WTC11 (cell line): ENCODE measurements around the gene ALOX15B. TPM values are rescaled to one million over a fixed set of nuclear protein-coding genes. Genes with fewer than 3 reads are reported as not detected.

ENCODE experiments used
- ATAC-seq: fragments of 200-7000 bp; cut with Tn5 transposase; 2 replicates; pipeline ENCODE4 v1.10.0; 2021; ENCODE audit warnings: mild to moderate bottlenecking, moderate library complexity
- CTCF ChIA-PET: fragments of 300-600 bp; sonication (Branson Sonifier 250); formaldehyde crosslinking; loops from one replicate; lab custom pipeline; 2021; ENCODE audit warnings: antibody characterized with exemption; lab: Charles Lee
- POLR2A ChIA-PET: fragments of 350-600 bp; sonication (Branson Sonifier 250); formaldehyde crosslinking; loops from one replicate; lab custom pipeline; 2021; ENCODE audit warnings: antibody characterized with exemption; lab: Charles Lee
- DNase-seq: peaks from one replicate; pipeline ENCODE4 v3.0.0; 2021; ENCODE audit warnings: low spot score
- H3K27ac Mint-ChIP-seq: 2 replicates; pipeline ENCODE4 v1.8.0; 2021; ENCODE audit warnings: mixed read lengths
- H3K27me3 Mint-ChIP-seq: 2 replicates; pipeline ENCODE4 v1.8.0; 2021; ENCODE audit warnings: low read depth, mild to moderate bottlenecking, moderate library complexity, mixed read lengths
- H3K36me3 Mint-ChIP-seq: 2 replicates; pipeline ENCODE4 v1.8.0; 2021; ENCODE audit warnings: mixed read lengths
- H3K4me1 Mint-ChIP-seq: 2 replicates; pipeline ENCODE4 v1.8.0; 2022; ENCODE audit warnings: mixed read lengths
- H3K4me3 Mint-ChIP-seq: 2 replicates; pipeline ENCODE4 v1.8.0; 2021; ENCODE audit warnings: mild to moderate bottlenecking, moderate library complexity, mixed read lengths
- H3K9me3 Mint-ChIP-seq: 2 replicates; pipeline ENCODE4 v1.8.0; 2021; ENCODE audit warnings: mixed read lengths
- CREB1 ChIP-seq: sonication (generic); formaldehyde crosslinking; IDR thresholded peaks from 2 replicates; pipeline ENCODE4 v1.8.0; 2023; ENCODE audit warnings: mild to moderate bottlenecking, missing genetic modification reagents
- ETV6 ChIP-seq: sonication (generic); formaldehyde crosslinking; IDR thresholded peaks from 2 replicates; pipeline ENCODE4 v1.8.1; 2022; ENCODE audit warnings: mild to moderate bottlenecking, missing genetic modification reagents
- GABPB1 ChIP-seq: sonication (generic); formaldehyde crosslinking; IDR thresholded peaks from 2 replicates; pipeline ENCODE4 v1.8.1; 2023; ENCODE audit warnings: mild to moderate bottlenecking, missing genetic modification reagents
- HMGA2 ChIP-seq: fragments of 250-450 bp; sonication (Bioruptor Pico); IDR thresholded peaks from 2 replicates; pipeline ENCODE4 v1.4.0; 2021; ENCODE audit warnings: mild to moderate bottlenecking, moderate library complexity
- IRF2 ChIP-seq: sonication (generic); formaldehyde crosslinking; IDR thresholded peaks from 2 replicates; pipeline ENCODE4 v1.8.0; 2022; ENCODE audit warnings: low read depth, missing genetic modification reagents, borderline replicate concordance
- JUN ChIP-seq: sonication (generic); formaldehyde crosslinking; IDR thresholded peaks from 2 replicates; pipeline ENCODE4 v1.8.0; 2023; ENCODE audit warnings: mild to moderate bottlenecking, missing genetic modification reagents
- OVOL2 ChIP-seq: fragments of 250-450 bp; sonication (Bioruptor Pico); IDR thresholded peaks from 2 replicates; pipeline ENCODE4 v1.9.0; 2021; ENCODE audit warnings: mild to moderate bottlenecking, borderline replicate concordance
- PRRX2 ChIP-seq: fragments of 250-450 bp; sonication (Bioruptor Pico); IDR thresholded peaks from 2 replicates; pipeline ENCODE4 v1.8.0; 2021; ENCODE audit warnings: mild to moderate bottlenecking
- RELA ChIP-seq: sonication (generic); formaldehyde crosslinking; IDR thresholded peaks from 2 replicates; pipeline ENCODE4 v1.8.1; 2022; ENCODE audit warnings: missing genetic modification reagents, mild to moderate bottlenecking, borderline replicate concordance
- RORB ChIP-seq: fragments of 250-450 bp; sonication (Bioruptor Pico); IDR thresholded peaks from 2 replicates; pipeline ENCODE4 v1.9.0; 2021; ENCODE audit warnings: mild to moderate bottlenecking
- TCF7 ChIP-seq: sonication (generic); formaldehyde crosslinking; IDR thresholded peaks from 2 replicates; pipeline ENCODE4 v1.8.0; 2022; ENCODE audit warnings: mild to moderate bottlenecking, low read depth, missing genetic modification reagents, moderate library complexity
- TEAD1 ChIP-seq: sonication (generic); formaldehyde crosslinking; IDR thresholded peaks from 2 replicates; pipeline ENCODE4 v1.8.0; 2022; ENCODE audit warnings: mild to moderate bottlenecking, missing genetic modification reagents
- TP53 ChIP-seq: sonication (generic); formaldehyde crosslinking; IDR thresholded peaks from 2 replicates; pipeline ENCODE4 v1.8.1; 2023; ENCODE audit warnings: mild to moderate bottlenecking, missing genetic modification reagents
- ZNF121 ChIP-seq: sonication (generic); formaldehyde crosslinking; IDR thresholded peaks from 2 replicates; pipeline ENCODE4 v1.8.0; 2023; ENCODE audit warnings: missing genetic modification reagents
- ZNF232 ChIP-seq: sonication (generic); formaldehyde crosslinking; IDR thresholded peaks from 2 replicates; pipeline ENCODE4 v1.8.0; 2022; ENCODE audit warnings: mild to moderate bottlenecking, missing genetic modification reagents
- total RNA-seq: library from RNA; stranded (reverse); gene quantifications from 3 replicates; pipeline ENCODE4 v1.2.3, GENCODE V29; 2021
- TF ChIP-seq, protein P1 (sequence below): fragments of 250-450 bp; sonication (Bioruptor Pico); IDR thresholded peaks from 2 replicates; pipeline ENCODE4 v2.1.2; 2022; ENCODE audit warnings: mild to moderate bottlenecking, moderate library complexity
- TF ChIP-seq, protein P2 (sequence below): sonication (generic); formaldehyde crosslinking; IDR thresholded peaks from 2 replicates; pipeline ENCODE4 v1.8.0; 2022; ENCODE audit warnings: mild to moderate bottlenecking, missing genetic modification reagents
- TF ChIP-seq, protein P3 (sequence below): sonication (generic); formaldehyde crosslinking; IDR thresholded peaks from 2 replicates; pipeline ENCODE4 v1.8.0; 2023; ENCODE audit warnings: missing genetic modification reagents
- TF ChIP-seq, protein P4 (sequence below): sonication (generic); formaldehyde crosslinking; IDR thresholded peaks from 2 replicates; pipeline ENCODE4 v1.8.1; 2023; ENCODE audit warnings: mild to moderate bottlenecking, moderate library complexity, missing genetic modification reagents
- TF ChIP-seq, protein P5 (sequence below): fragments of 250-450 bp; sonication (Bioruptor Pico); conservative IDR thresholded peaks from 2 replicates; pipeline ENCODE4 v1.9.0; 2021; ENCODE audit warnings: mild to moderate bottlenecking
- TF ChIP-seq, protein P6 (sequence below): fragments of 250-450 bp; sonication (Bioruptor Pico); IDR thresholded peaks from 2 replicates; pipeline ENCODE4 v1.9.0; 2021; ENCODE audit warnings: mild to moderate bottlenecking

Gene ALOX15B
- total RNA-seq, 1 experiment from 2014 or later = 0.22 TPM

DNA sequence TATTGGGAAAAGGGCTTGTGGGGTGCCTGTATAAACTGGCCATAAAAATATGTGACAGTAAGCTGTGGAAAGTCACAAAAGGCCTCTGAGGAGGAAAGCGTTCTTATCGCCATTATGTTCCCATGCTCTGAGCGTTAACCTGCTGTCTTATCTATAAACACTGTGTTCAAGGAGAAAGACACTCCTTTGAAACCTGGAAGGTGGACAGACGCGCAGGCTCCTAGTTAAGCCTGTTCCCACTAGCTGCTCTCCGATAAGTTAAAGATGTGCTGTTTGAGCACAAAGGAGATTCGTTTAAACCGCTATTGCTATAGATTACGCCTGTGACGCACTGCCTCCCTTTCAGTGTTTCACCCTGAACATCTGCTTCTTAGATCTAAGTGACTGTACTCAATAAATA, 43.4 kb downstream of the ALOX15B start (continued):
- TF ChIP-seq, protein P1, sequence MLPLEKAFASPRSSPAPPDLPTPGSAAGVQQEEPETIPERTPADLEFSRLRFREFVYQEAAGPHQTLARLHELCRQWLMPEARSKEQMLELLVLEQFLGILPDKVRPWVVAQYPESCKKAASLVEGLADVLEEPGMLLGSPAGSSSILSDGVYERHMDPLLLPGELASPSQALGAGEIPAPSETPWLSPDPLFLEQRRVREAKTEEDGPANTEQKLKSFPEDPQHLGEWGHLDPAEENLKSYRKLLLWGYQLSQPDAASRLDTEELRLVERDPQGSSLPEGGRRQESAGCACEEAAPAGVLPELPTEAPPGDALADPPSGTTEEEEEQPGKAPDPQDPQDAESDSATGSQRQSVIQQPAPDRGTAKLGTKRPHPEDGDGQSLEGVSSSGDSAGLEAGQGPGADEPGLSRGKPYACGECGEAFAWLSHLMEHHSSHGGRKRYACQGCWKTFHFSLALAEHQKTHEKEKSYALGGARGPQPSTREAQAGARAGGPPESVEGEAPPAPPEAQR (CRISPR knock-in tag) = no peak
- TF ChIP-seq IRF2 (CRISPR knock-in tag) (no peak), RELA (CRISPR knock-in tag) (no peak), RORB (CRISPR knock-in tag) (no peak)

DNA sequence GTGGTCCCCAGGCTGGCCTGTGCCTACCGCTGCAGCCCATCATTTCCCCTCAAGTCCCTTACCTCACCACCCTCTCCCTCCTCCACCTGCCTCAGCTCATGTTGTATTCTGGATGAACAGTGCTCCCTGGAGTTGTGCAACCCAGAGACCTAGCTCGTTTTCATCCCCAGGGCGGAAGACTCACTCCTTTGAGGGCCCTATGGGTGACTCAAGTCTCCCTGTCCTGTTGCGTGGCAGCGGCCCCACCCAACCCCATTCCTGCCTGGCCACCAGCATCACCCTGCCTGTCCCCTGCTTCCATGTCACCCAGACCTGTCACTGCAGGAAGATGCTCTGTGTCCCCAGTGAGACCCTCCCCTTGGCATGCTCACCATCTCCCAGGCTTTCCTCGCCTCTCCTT, 45.4 kb downstream of the ALOX15B start:
- Mint-ChIP-seq H3K9me3 (no peaks in the 10 kb centered on the region), H3K27me3 (peaks cover 60% of the 10 kb centered on the region), H3K4me1 (peaks cover 13% of the 10 kb centered on the region), H3K36me3 (peaks cover 2% of the 10 kb centered on the region; the same call in 1 of the 2 replicates), H3K4me3 (no peak overlapping the region), H3K27ac (no peak overlapping the region)
- CTCF ChIA-PET = interaction anchor here (1.6 to 4.4 kb wide), 3 partner anchors 9 to 24 kb away, joined by 3 to 30 read pairs (median 8); no protein-coding TSS in a partner anchor
- DNase-seq (no peak), ATAC-seq (no peak)
- no peak for TF ChIP-seq PRRX2 (CRISPR knock-in tag)
- TF ChIP-seq IRF2 (CRISPR knock-in tag) = no peak
- no peak for TF ChIP-seq OVOL2
- no peak for TF ChIP-seq ETV6 (CRISPR knock-in tag)
- TF ChIP-seq, protein P2, sequence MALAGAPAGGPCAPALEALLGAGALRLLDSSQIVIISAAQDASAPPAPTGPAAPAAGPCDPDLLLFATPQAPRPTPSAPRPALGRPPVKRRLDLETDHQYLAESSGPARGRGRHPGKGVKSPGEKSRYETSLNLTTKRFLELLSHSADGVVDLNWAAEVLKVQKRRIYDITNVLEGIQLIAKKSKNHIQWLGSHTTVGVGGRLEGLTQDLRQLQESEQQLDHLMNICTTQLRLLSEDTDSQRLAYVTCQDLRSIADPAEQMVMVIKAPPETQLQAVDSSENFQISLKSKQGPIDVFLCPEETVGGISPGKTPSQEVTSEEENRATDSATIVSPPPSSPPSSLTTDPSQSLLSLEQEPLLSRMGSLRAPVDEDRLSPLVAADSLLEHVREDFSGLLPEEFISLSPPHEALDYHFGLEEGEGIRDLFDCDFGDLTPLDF = no peak
- no peak for TF ChIP-seq ZNF232
- TF ChIP-seq, protein P3, sequence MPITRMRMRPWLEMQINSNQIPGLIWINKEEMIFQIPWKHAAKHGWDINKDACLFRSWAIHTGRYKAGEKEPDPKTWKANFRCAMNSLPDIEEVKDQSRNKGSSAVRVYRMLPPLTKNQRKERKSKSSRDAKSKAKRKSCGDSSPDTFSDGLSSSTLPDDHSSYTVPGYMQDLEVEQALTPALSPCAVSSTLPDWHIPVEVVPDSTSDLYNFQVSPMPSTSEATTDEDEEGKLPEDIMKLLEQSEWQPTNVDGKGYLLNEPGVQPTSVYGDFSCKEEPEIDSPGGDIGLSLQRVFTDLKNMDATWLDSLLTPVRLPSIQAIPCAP (CRISPR knock-in tag) = no peak
- TF ChIP-seq, protein P4, sequence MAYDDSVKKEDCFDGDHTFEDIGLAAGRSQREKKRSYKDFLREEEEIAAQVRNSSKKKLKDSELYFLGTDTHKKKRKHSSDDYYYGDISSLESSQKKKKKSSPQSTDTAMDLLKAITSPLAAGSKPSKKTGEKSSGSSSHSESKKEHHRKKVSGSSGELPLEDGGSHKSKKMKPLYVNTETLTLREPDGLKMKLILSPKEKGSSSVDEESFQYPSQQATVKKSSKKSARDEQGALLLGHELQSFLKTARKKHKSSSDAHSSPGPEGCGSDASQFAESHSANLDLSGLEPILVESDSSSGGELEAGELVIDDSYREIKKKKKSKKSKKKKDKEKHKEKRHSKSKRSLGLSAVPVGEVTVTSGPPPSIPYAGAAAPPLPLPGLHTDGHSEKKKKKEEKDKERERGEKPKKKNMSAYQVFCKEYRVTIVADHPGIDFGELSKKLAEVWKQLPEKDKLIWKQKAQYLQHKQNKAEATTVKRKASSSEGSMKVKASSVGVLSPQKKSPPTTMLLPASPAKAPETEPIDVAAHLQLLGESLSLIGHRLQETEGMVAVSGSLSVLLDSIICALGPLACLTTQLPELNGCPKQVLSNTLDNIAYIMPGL (CRISPR knock-in tag) = no peak
- TF ChIP-seq, protein P5, sequence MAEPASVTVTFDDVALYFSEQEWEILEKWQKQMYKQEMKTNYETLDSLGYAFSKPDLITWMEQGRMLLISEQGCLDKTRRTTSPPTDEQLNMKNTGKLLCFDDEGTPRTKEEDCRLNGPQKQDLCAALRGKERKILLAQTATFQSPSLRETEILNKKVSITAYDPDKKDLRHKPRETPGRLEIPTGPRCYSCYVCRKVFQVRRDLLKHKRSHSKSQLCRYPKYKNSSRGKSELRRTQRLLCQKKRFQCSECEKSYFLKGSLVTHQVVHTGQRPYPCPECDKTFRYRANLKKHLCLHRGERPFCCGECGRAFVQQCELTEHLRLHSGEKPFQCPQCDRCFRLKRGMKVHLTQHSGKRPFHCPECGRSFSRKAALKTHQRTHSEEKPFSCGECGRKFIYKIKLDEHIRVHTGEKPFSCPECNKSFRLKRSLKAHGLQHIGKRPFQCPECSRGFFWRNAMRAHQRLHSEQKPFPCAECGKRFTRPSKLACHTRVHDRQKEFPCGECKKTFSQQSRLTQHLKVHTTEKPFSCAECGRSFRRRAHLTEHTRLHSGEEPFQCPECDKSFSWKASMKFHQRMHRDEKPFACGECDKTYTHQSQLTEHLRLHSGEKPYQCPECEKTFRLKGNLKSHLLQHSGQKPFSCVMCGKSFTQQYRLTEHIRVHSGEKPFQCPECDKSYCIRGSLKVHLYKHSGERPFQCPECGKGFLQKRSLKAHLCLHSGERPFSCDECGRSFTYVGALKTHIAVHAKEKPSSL = no peak
- TF ChIP-seq ZNF121 (CRISPR knock-in tag) = no peak
- TF ChIP-seq GABPB1 = no peak
- TF ChIP-seq TEAD1 (CRISPR knock-in tag) = no peak
- no peak for TF ChIP-seq TCF7 (CRISPR knock-in tag)
- no peak for TF ChIP-seq TP53 (CRISPR knock-in tag)
- TF ChIP-seq JUN (CRISPR knock-in tag) = no peak
- TF ChIP-seq, protein P6, sequence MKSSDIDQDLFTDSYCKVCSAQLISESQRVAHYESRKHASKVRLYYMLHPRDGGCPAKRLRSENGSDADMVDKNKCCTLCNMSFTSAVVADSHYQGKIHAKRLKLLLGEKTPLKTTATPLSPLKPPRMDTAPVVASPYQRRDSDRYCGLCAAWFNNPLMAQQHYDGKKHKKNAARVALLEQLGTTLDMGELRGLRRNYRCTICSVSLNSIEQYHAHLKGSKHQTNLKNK (CRISPR knock-in tag) = no peak
- TF ChIP-seq CREB1 = no peak
- no peak for TF ChIP-seq HMGA2 (CRISPR knock-in tag)
- POLR2A ChIA-PET = no interaction called here
